Nephron progenitor cell (in vitro differentiated cells): Measurements from ENCODE around the gene KLHDC4.

ENCODE experiments used
- DNase-seq: peaks from one replicate; pipeline ENCODE4 v3.0.0; 2021
- H3K27ac Mint-ChIP-seq: 2 replicates; pipeline ENCODE4 v1.8.0; 2021; ENCODE audit warnings: mild to moderate bottlenecking, moderate library complexity, mixed read lengths
- H3K27me3 Mint-ChIP-seq: 2 replicates; pipeline ENCODE4 v1.8.0; 2021; ENCODE audit warnings: mild to moderate bottlenecking, low read depth, mixed read lengths; ENCODE audit not compliant: poor library complexity
- H3K36me3 Mint-ChIP-seq: 2 replicates; pipeline ENCODE4 v1.8.0; 2021; ENCODE audit warnings: low read depth, mixed read lengths
- H3K4me1 Mint-ChIP-seq: 2 replicates; pipeline ENCODE4 v1.8.0; 2021; ENCODE audit warnings: mixed read lengths
- H3K4me3 Mint-ChIP-seq: 2 replicates; pipeline ENCODE4 v1.8.0; 2021; ENCODE audit warnings: mild to moderate bottlenecking, moderate library complexity, mixed read lengths
- H3K9me3 Mint-ChIP-seq: 2 replicates; pipeline ENCODE4 v1.8.0; 2021; ENCODE audit warnings: mild to moderate bottlenecking, moderate library complexity, mixed read lengths
- CTCF ChIP-seq: fragments of 200-600 bp; sonication (generic); IDR thresholded peaks from 2 replicates; pipeline ENCODE4 v1.5.0; 2021; ENCODE audit warnings: antibody characterized with exemption

Gene KLHDC4

GRCh38 chr16:87707714-87708580 lies 57.8 kb downstream of the KLHDC4 start:
- Mint-ChIP-seq H3K4me3 (no peak overlapping the region), H3K27me3 (peaks cover 3% of the 10 kb centered on the region), H3K9me3 (no peaks in the 10 kb centered on the region), H3K36me3 (peaks cover 20% of the 10 kb centered on the region), H3K4me1 (peaks cover 38% of the 10 kb centered on the region), H3K27ac (peak overlapping the region; percentile 10)
- DNase-seq: no peak
- TF ChIP-seq CTCF: no peak

GRCh38 chr16:87707097-87707496 lies 58.7 kb downstream of the KLHDC4 start:
- H3K27me3 Mint-ChIP-seq: peaks cover 3% of the 10 kb centered on the region
- TF ChIP-seq CTCF: no peak

GRCh38 chr16:87706278-87707000 lies 59.3 kb downstream of the KLHDC4 start:
- Mint-ChIP-seq H3K4me3 (no peak overlapping the region), H3K4me1 (peaks cover 48% of the 10 kb centered on the region), H3K27ac (peak overlapping the region; percentile 39), H3K36me3 (peaks cover 20% of the 10 kb centered on the region), H3K27me3 (peaks cover 3% of the 10 kb centered on the region), H3K9me3 (no peaks in the 10 kb centered on the region)
- DNase-seq: no peak
- no peak for TF ChIP-seq CTCF

More at GRCh38 chr16:87707097-87707496, 58.7 kb downstream of the KLHDC4 start:
- Mint-ChIP-seq H3K9me3 (no peaks in the 10 kb centered on the region), H3K4me1 (peaks cover 47% of the 10 kb centered on the region), H3K4me3 (no peak overlapping the region), H3K27ac (peak overlapping the region; percentile 39), H3K36me3 (peaks cover 20% of the 10 kb centered on the region)
- no peak for DNase-seq

- peaks cover 3% of the 10 kb centered on the region for H3K27me3 Mint-ChIP-seq
- no peak overlapping the region for H3K27ac Mint-ChIP-seq
- peaks cover 20% of the 10 kb centered on the region for H3K36me3 Mint-ChIP-seq
- TF ChIP-seq CTCF: no peak
- no peak for DNase-seq
- H3K9me3 Mint-ChIP-seq: no peaks in the 10 kb centered on the region
- peaks cover 48% of the 10 kb centered on the region for H3K4me1 Mint-ChIP-seq
- peak overlapping the region; percentile 38 for H3K4me3 Mint-ChIP-seq
Measured at GRCh38 chr16:87705771-87706277, 60.0 kb downstream of the KLHDC4 start.

GRCh38 chr16:87704754-87705353 lies 60.9 kb downstream of the KLHDC4 start:
- Mint-ChIP-seq H3K4me1 (peaks cover 48% of the 10 kb centered on the region), H3K27ac (peak overlapping the region; percentile 96), H3K27me3 (peaks cover 3% of the 10 kb centered on the region), H3K9me3 (no peaks in the 10 kb centered on the region), H3K4me3 (no peak overlapping the region), H3K36me3 (peaks cover 19% of the 10 kb centered on the region)
- no peak for DNase-seq
- no peak for TF ChIP-seq CTCF
